ENCODE results near the gene LRWD1.
"Not testable (repeated sequence)": the region's sequence is repeated elsewhere in the genome, so short reads cannot be mapped to it uniquely, and the experiment has no call there.

LRWD1 gene

DNA sequence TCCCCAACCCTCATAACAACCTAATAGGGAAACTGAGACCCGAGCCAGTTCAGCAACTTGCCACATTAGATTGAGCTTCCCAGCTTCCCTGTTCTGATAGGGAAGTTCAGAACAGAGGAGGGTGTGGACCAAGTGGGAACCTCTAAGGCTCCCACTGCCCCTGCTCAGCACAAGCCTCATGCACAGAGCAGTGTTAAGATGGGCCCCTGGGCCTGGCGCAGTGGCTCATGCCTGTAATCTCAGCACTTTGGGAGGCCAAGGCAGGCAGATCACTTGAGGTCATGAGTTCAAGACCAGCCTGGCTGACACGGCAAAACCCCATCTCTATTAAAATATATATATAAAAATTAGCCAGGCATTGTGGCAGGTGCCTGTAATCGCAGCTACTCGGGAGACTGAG, 32.5 kb downstream of the LRWD1 start:
- not testable (repeated sequence) for H3K4me3 ChIP-seq (ENCODE audit: low read length); DNase-seq (ENCODE audit: low read depth)

DNA sequence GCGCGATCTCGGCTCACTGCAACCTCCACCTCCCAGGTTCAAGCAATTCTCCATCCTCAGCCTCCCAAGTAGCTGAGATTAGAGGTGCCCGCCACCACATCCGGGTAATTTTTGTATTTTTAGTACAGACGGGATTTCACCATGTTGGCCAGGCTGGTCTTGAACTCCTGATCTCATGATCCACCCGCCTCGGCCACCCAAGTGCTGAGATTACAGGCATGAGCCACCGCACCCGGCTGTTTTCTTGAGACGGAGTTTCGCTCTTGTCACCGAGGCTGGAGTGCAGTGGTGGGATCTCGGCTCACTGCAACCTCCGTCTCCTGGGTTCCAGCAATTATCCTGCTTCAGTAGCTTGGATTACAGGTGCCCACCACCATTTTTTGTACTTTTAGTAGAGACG, 33.5 kb downstream of the LRWD1 start:
- H3K4me3 ChIP-seq (ENCODE audit: low read length); DNase-seq (ENCODE audit: low read depth): not testable (repeated sequence)

DNA sequence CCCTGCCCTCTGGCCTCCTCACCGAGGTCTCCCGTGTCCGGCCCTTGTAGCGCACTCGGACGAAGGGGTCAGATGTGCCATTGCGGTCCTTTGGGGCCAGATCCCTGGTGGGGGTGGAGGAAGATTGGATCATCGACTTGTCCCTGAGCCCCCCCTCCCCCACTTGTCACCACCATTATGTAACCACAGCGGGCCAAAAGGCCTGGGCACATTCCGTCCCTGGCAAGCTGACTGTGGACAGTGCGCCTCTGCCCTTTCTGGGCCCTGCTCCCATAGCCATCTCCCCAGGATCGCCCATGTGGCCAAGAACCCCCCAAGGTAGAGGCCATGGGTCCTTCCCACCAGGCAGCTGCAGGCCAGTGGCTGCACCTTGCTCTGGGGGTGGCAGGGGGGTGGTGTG, 38.4 kb downstream of the LRWD1 start:
- DNase-seq (ENCODE audit: low read depth); H3K4me3 ChIP-seq (ENCODE audit: low read length): not testable (repeated sequence)

DNA sequence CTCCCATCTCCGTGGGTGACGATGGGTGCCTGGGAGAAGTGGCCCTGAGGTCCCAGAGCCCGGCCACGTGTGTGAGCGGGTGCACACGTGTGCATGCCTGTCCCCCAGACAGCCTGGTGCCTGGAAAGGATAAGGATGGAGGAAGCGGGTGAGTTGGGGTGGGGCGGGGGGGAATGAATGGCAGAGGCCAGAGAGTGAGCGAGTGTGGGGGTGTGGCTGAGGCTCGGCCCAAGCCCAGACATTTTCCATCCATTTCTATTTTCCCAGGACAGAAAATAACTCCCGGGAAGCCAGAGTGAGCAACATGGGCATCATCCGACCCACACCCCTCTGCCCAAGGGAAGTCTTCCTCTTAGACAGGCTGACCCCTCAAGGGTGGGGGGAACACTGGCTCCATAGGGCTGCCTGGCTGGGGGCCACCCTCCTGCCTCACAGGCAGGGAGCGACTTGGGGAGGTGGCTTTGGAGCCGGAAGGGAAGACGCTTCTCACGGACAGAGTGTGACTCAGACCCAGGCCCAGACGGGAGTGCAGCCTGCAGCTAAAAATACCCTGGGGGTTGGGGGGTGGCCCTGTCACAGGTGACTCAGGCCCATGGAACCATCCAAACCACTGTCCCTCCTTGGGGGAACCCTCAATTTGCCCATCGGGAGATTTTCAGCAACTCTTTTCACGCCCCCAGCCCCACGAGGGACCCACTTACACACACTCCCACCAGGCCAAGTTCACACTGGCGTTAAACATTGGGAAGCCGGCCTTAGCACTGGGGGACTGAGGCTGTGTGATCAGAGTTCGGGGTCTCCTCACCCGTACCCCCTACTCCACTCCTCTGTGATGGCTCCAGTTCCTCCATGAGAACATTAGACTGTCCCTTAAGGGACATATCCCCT, 40.8 kb downstream of the LRWD1 start:
- not testable (repeated sequence) for H3K4me3 ChIP-seq (ENCODE audit: low read length); DNase-seq (ENCODE audit: low read depth)

DNA sequence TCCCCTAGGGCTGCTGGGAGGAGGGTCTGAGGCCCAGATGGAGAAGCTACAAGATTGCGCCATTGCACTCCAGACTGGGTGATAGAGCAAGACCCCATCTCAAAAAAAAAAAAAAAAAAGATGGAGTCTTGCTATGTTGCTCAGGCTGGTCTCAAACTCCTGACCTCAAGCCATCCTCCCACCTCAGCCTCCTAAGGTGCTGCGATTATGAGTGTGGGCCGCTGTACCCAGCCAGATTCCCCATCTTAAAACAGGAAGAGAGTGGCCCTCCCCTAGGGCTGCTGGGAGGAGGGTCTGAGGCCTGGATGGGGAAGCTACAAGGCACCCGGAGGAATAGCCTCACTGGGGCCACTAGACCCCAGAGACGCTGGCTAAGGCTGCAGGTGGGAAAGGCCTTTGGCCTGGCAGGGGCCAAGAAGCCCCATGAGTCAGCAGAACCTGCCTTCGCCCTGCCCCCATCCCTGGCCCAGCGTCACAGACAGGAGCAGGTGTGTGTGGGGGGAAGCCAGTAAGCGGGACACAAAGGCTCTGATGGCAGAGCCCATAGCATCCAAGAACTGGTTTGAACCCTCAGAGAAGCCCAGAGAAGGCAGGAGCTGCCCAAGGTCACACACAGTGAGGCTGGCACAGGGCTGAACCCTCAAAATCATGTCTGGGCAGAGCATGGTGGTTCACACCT, 42.8 kb downstream of the LRWD1 start:
- DNase-seq (ENCODE audit: low read depth); H3K4me3 ChIP-seq (ENCODE audit: low read length): not testable (repeated sequence)

DNA sequence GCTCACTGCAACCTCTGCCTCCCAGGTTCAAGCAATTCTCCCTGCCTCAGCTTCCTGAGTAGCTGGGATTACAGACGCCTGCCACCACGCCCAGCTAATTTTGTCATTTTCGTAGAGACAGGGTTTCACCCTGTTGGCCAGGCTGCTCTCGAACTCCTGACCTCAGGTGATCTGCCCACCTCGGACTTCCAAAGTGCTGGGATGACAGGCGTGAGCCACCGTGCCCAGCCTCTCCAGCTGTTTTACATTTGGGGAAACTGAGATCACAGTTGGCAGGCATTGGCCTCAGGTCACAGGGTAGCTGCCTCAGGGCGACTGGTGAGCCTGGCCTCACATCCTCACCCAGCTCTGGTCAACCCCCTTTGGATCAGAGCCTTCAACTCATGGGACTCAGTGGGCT, 45.8 kb downstream of the LRWD1 start:
- not testable (repeated sequence) for DNase-seq (ENCODE audit: low read depth); H3K4me3 ChIP-seq (ENCODE audit: low read length)

DNA sequence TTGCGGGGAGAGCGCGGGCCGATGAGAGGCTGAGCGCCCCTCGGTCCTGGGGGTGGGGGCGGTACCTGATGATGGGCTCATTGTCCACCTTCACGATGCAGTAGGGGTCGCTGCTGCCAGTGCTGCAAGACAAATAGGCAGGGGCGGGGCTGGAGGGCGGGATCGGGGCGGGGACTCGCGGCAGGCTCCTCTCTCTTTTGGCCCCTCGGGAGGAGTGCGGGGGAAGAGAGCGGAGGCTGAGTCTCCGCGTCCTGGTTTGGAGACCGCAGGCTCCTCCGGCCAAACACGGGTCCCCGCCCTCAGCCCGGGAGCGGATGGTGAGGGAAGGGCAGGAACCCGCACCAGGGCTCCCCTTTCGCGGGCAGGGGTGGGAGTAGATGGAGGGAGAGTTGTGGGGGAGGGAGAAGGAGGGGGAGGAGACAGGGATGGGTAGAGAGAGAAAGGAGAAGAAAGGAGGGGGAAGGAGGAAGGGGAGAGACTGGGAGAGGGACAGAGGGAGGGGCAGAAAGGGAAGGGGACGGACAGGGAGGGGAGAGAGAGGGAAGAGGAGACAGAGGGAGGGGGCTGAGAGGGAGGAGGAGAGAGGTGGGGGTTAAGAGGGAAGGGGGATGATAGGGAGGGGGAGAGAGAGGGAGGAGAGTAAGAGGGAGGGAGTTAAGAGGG, 47.2 kb downstream of the LRWD1 start:
- DNase-seq (ENCODE audit: low read depth); H3K4me3 ChIP-seq (ENCODE audit: low read length): not testable (repeated sequence)

- not testable (repeated sequence) for H3K4me3 ChIP-seq (ENCODE audit: low read length); DNase-seq (ENCODE audit: low read depth)
Measured at GRCh38 chr7:102512642-102513221, 47.9 kb downstream of the LRWD1 start.

DNA sequence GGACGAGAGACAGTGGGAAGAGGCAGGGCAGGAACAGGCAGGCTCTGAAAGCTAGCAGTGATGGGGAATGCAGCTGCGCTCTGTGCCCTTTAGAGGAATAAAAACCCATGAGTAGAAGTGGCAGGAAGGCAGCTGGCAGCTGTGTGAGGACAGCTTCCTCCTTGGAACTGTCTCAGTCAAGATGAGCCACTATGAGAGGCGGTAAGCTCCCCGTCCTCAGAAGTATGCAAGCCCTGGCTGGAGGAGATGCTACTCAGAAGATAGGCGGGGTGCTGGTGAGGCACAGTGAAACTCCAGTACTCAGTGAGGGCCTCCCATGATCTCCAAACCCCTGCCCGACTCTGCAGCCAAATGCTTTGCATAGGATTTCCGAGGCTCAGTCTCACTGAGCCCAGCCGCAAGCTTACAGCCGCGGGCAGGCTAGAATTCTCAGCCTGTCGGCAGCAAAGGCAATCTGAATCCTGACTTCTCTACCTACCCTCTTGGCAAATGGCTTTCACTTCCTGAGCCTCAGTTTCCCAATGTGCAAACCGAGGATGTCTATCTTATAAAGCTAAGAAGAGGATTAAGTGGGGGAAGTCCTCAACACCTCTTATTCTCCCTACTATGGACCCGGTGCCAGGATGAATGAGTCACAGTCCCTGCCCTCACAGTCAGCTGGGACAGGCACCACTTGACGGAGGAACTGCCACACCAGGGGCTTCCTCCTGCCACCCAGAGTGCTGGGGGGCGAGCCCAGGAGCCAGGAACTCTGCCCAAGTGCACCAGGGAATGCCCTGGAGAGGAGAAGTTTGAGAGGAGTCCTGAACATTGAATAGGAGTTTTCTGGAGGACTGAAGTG, 50.3 kb downstream of the LRWD1 start:
- not testable (repeated sequence) for H3K4me3 ChIP-seq (ENCODE audit: low read length); DNase-seq (ENCODE audit: low read depth)

GRCh38 chr7:102515889-102516288, 51.1 kb downstream of the LRWD1 start:
- DNase-seq (ENCODE audit: low read depth); H3K4me3 ChIP-seq (ENCODE audit: low read length): not testable (repeated sequence)

- H3K4me3 ChIP-seq (ENCODE audit: low read length); DNase-seq (ENCODE audit: low read depth): not testable (repeated sequence)
Measured at GRCh38 chr7:102516951-102517350, 52.2 kb downstream of the LRWD1 start.

DNA sequence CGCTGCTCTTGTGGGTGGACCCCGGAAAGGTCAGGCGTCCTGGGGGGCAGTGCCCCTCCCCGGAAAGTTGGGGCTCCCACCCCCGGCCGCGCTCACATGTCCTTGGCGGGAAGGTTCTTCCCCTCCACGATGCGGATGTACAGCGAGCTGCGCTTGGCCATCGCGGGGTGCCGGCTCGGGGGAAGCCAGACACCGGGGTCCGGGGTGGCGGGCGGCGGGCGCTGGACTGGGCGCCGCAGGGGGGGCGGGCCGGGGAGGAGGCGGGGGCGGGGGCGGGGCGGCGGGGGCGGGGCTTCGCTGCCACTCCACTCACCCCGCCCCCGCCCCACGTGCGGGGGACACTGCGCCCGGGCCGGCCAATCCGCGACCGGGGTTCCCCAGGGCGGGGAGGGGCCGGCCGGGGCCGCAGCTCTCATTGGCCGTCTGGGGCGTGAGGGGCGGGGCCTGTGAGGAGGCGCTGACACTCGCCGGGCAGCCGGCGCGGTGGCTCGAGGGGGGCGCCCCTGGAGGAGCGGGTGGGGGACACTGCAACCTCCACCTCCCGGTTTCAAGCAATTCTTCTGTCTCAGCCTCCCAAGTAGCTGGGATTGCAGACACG, 52.9 kb downstream of the LRWD1 start, which contains the start of gene RASA4B:
Gene RASA4B (minus strand): TSS at position 228 of the 598 bp plus-strand sequence. CDS start 67 bp downstream, at position 161.
- DNase-seq (ENCODE audit: low read depth); H3K4me3 ChIP-seq (ENCODE audit: low read length): not testable (repeated sequence)

- not testable (repeated sequence) for H3K4me3 ChIP-seq (ENCODE audit: low read length); DNase-seq (ENCODE audit: low read depth)
Measured at GRCh38 chr7:102520797-102521196, 56.0 kb downstream of the LRWD1 start.

Measured in epithelial cell of esophagus (primary cell).